Esophagus muscularis mucosa (tissue), 4 donors: Measurements from ENCODE around the gene MARK3. TPM values are rescaled to one million over a fixed set of nuclear protein-coding genes. Genes with fewer than 3 reads are reported as not detected.

Experiments
- DNase-seq: peaks from one replicate; pipeline ENCODE4 v3.0.0-alpha.2; 2017; ENCODE audit errors: extremely low spot score
- H3K27ac ChIP-seq, 4 donors: fragments of 200-600 bp; sonication (generic); replicated peaks in 1 of 4; 1 replicate in 3 of 4; 2 replicates in 1 of 4; pipeline ENCODE4 v1.5.1; 2016 to 2019; ENCODE audit warnings: mild to moderate bottlenecking in 1 of 4
- H3K27me3 ChIP-seq, 4 donors: fragments of 200-600 bp; sonication (generic); one replicate each; pipeline versions ENCODE4 v1.5.1 to v1.6.0; 2016 to 2019
- H3K36me3 ChIP-seq, 4 donors: fragments of 200-600 bp; sonication (generic); one replicate each; pipeline ENCODE4 v1.5.1; 2016 to 2019
- H3K4me1 ChIP-seq, 4 donors: fragments of 200-600 bp; sonication (generic); one replicate each; pipeline ENCODE4 v1.5.1; 2016 to 2019
- H3K4me3 ChIP-seq, 4 donors: fragments of 200-600 bp; sonication (generic); 1 replicate in 2 of 4; 2 replicates in 2 of 4; pipeline ENCODE4 v1.5.1; 2016 to 2019; ENCODE audit warnings: mild to moderate bottlenecking in 4 of 4, moderate library complexity in 1 of 4
- H3K9me3 ChIP-seq, 4 donors: fragments of 200-600 bp; sonication (generic); 1 replicate in 3 of 4; 2 replicates in 1 of 4; pipeline ENCODE4 v1.5.1; 2016 to 2019
- EP300 ChIP-seq: sonication (generic); formaldehyde crosslinking; IDR thresholded peaks from one replicate; pipeline ENCODE4 v1.6.1; 2017; ENCODE audit warnings: antibody characterized with exemption
- POLR2A ChIP-seq: fragments of 450-650 bp; IDR thresholded peaks from one replicate; pipeline ENCODE4 v1.6.1; 2017; ENCODE audit warnings: antibody characterized with exemption, moderate library complexity, mild to moderate bottlenecking, low read depth
- POLR2AphosphoS5 ChIP-seq, 2 donors: sonication (generic); formaldehyde crosslinking; IDR thresholded peaks; one replicate each; pipeline ENCODE4 v1.6.1; 2017; ENCODE audit warnings: antibody characterized with exemption in 2 of 2
- WGBS: methylation state at CpG from one replicate; pipeline ENCODE4 v1.1.5; 2018; 5-methylcytosine and 5-hydroxymethylcytosine counted together
- intact Hi-C: fragments of 100-400 bp; cut with DNase I; formaldehyde crosslinking; loops from one replicate; pipeline ENCODE4 v1.15.1; 2023
- total RNA-seq, 4 donors: library from RNA; depleted of rRNA; stranded (reverse); fragments of >200 nt; gene quantifications; one replicate each; pipeline versions ENCODE4 v1.1.0 to v1.2.1, GENCODE V29; 2016
- TF ChIP-seq, protein P1 (sequence below), 3 experiments: fragments of 200-600 bp in 2 of 3; fragments of 450-650 bp in 1 of 3; sonication (generic) in 2 of 3; IDR thresholded peaks; one replicate each; pipeline ENCODE4 v1.5.1; 2017 to 2019; ENCODE audit warnings: antibody characterized with exemption in 3 of 3, mild to moderate bottlenecking in 2 of 3, moderate library complexity in 1 of 3

Gene MARK3
- total RNA-seq, 4 donors from 2014 or later = 57.4 to 78.1 (median 68.1) TPM

GRCh38 chr14:103504991-103505565, 119.9 kb downstream of the MARK3 start:
- intact Hi-C loops = no loop called here
- 85% methylated on average over 8 of the region's 8 CpGs for WGBS
- H3K27me3 ChIP-seq = no peaks in the 10 kb centered on the region
- H3K4me1 ChIP-seq = peaks cover 6 to 11% (median 9%) of the 10 kb centered on the region in 4 donors
- no peak for TF ChIP-seq POLR2A
- no peak for TF ChIP-seq POLR2AphosphoS5 (IDR thresholded peaks at IDR 0.05)
- TF ChIP-seq EP300 = no peak
- TF ChIP-seq, protein P1, sequence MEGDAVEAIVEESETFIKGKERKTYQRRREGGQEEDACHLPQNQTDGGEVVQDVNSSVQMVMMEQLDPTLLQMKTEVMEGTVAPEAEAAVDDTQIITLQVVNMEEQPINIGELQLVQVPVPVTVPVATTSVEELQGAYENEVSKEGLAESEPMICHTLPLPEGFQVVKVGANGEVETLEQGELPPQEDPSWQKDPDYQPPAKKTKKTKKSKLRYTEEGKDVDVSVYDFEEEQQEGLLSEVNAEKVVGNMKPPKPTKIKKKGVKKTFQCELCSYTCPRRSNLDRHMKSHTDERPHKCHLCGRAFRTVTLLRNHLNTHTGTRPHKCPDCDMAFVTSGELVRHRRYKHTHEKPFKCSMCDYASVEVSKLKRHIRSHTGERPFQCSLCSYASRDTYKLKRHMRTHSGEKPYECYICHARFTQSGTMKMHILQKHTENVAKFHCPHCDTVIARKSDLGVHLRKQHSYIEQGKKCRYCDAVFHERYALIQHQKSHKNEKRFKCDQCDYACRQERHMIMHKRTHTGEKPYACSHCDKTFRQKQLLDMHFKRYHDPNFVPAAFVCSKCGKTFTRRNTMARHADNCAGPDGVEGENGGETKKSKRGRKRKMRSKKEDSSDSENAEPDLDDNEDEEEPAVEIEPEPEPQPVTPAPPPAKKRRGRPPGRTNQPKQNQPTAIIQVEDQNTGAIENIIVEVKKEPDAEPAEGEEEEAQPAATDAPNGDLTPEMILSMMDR (IDR thresholded peaks at IDR 0.05) = no peak
- H3K9me3 ChIP-seq = no peaks in the 10 kb centered on the region
- peaks cover 26 to 91% (median 81%) of the 10 kb centered on the region in 4 donors for H3K36me3 ChIP-seq
- DNase-seq = no peak
- H3K27ac ChIP-seq = no peak overlapping the region
- no peak overlapping the region for H3K4me3 ChIP-seq

DNA sequence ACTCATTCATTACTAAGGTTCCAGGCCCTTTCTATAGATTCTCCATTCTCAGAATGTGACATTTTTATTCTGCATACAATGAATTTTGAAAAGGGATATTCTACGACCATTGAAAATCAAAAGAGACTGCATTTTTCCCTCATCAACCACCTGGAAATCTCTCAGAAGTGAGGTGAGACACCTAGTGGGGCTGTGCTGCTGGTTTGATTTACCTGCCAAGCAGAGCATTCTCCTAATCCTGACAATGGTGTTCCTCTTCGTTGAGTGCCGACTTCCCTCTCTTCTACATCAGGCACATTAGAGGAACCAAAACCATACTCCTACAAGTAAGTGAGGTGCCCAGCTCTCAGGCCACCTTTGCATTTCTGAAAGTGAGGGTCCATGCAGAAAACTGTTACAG, 122.5 kb downstream of the MARK3 start:
- intact Hi-C loops = no loop called here
- no peak for TF ChIP-seq POLR2A
- TF ChIP-seq, protein P1 (IDR thresholded peaks at IDR 0.05) = no peak
- TF ChIP-seq EP300 = no peak
- no peak for TF ChIP-seq POLR2AphosphoS5 (IDR thresholded peaks at IDR 0.05)
- 87% methylated on average over 3 of the region's 3 CpGs for WGBS
- peaks cover 17 to 87% (median 78%) of the 10 kb centered on the region in 4 donors for H3K36me3 ChIP-seq
- no peak for DNase-seq
- peaks cover 6 to 11% (median 6%) of the 10 kb centered on the region in 4 donors for H3K4me1 ChIP-seq
- H3K27ac ChIP-seq = no peak overlapping the region
- H3K4me3 ChIP-seq = no peak overlapping the region
- no peaks in the 10 kb centered on the region for H3K9me3 ChIP-seq
- H3K27me3 ChIP-seq = no peaks in the 10 kb centered on the region

- WGBS = 91% methylated on average over 16 of the region's 16 CpGs
- Histone ChIP-seq H3K27ac (no peak overlapping the region), H3K9me3 (no peaks in the 10 kb centered on the region), H3K36me3 (peaks cover 8 to 84% (median 68%) of the 10 kb centered on the region in 4 donors), H3K27me3 (no peaks in the 10 kb centered on the region), H3K4me1 (peaks cover 14 to 21% (median 16%) of the 10 kb centered on the region in 4 donors), H3K4me3 (no peak overlapping the region)
- intact Hi-C loops = no loop called here
- TF ChIP-seq EP300 (no peak), POLR2AphosphoS5 (IDR thresholded peaks at IDR 0.05) (no peak), POLR2A (no peak)
- TF ChIP-seq, protein P1 (IDR thresholded peaks at IDR 0.05) = no peak
- no peak for DNase-seq
Measured at GRCh38 chr14:103508521-103509329, 123.5 kb downstream of the MARK3 start.

- no peak overlapping the region for H3K27ac ChIP-seq
- no peak overlapping the region for H3K4me3 ChIP-seq
- H3K27me3 ChIP-seq = no peaks in the 10 kb centered on the region
- no peak for DNase-seq
- TF ChIP-seq POLR2A (no peak), EP300 (no peak), POLR2AphosphoS5 (IDR thresholded peaks at IDR 0.05) (no peak)
- TF ChIP-seq, protein P1 (IDR thresholded peaks at IDR 0.05) = no peak
- H3K36me3 ChIP-seq = peaks cover 0 to 70% (median 54%) of the 10 kb centered on the region in 4 donors
- WGBS = 85% methylated on average over 10 of the region's 11 CpGs
- H3K9me3 ChIP-seq = no peaks in the 10 kb centered on the region
- H3K4me1 ChIP-seq = peaks cover 14 to 26% (median 21%) of the 10 kb centered on the region in 4 donors
- intact Hi-C loops = no loop called here
Measured at GRCh38 chr14:103509864-103510723, 124.9 kb downstream of the MARK3 start.
